HEK293 (cell line): ENCODE measurements around the gene CYRIA.

Experiments used
- CTCF ChIA-PET: fragments of 350-600 bp; formaldehyde crosslinking; extraction: SDS; loops from one replicate; lab custom pipeline; 2021; ENCODE audit warnings: antibody characterized with exemption; lab: Yijun Ruan, JAX
- POLR2A ChIA-PET: fragments of 300-600 bp; formaldehyde crosslinking; extraction: SDS; loops from one replicate; lab custom pipeline; 2020; ENCODE audit warnings: antibody characterized with exemption, inconsistent platforms; lab: Yijun Ruan, JAX
- H3K27ac ChIP-seq: fragments of 200-500 bp; sonication (Bioruptor generic); 2 replicates; pipeline ENCODE4 v1.5.1; 2014; ENCODE audit warnings: low read depth, low read length, control low read depth, inconsistent platforms; ENCODE audit errors: extremely low read depth
- H3K36me3 ChIP-seq, 2 experiments: fragments of 200-500 bp in 1 of 2; sonication (Bioruptor generic) in 1 of 2; 1 replicate in 1 of 2; 2 replicates in 1 of 2; pipeline ENCODE4 v1.5.1; 2014 to 2017; ENCODE audit warnings: inconsistent platforms in 2 of 2, low read length in 2 of 2; ENCODE audit not compliant: control insufficient read depth in 2 of 2, insufficient read depth in 1 of 2
- H3K4me1 ChIP-seq: fragments of 200-500 bp; sonication (Bioruptor generic); 2 replicates; pipeline ENCODE4 v1.5.1; 2014; ENCODE audit warnings: mild to moderate bottlenecking, low read length, inconsistent platforms; ENCODE audit not compliant: control insufficient read depth, insufficient read depth
- H3K4me3 ChIP-seq: 2 replicates; pipeline ENCODE4 v1.5.1; 2011; ENCODE audit warnings: low read depth, mild to moderate bottlenecking, control low read depth, low read length, moderate library complexity
- H3K9me3 ChIP-seq: fragments of 200-500 bp; sonication (Bioruptor generic); 2 replicates; pipeline ENCODE4 v1.5.1; 2014; ENCODE audit warnings: low read depth, low read length, inconsistent platforms; ENCODE audit not compliant: control insufficient read depth, insufficient read depth
- BCL11A ChIP-seq: fragments of 450-650 bp; formaldehyde crosslinking; IDR thresholded peaks from 2 replicates; pipeline ENCODE4 v1.5.1; 2016; ENCODE audit warnings: low read depth, missing biosample characterization, missing genetic modification characterization
- TRIM28 ChIP-seq: IDR thresholded peaks from 2 replicates; pipeline ENCODE4 v1.6.1; 2011; ENCODE audit warnings: low read length, control low read depth, borderline replicate concordance
- WT1 ChIP-seq: fragments of 450-650 bp; formaldehyde crosslinking; IDR thresholded peaks from 2 replicates; pipeline ENCODE4 v1.5.1; 2016; ENCODE audit warnings: missing biosample characterization, missing genetic modification characterization
- ZBTB17 ChIP-seq: fragments of 450-650 bp; formaldehyde crosslinking; IDR thresholded peaks from 2 replicates; pipeline ENCODE4 v1.5.1; 2016; ENCODE audit warnings: missing biosample characterization, missing genetic modification characterization
- ZBTB21 ChIP-seq: fragments of 450-650 bp; formaldehyde crosslinking; IDR thresholded peaks from 2 replicates; pipeline ENCODE4 v1.5.1; 2017; ENCODE audit warnings: missing biosample characterization, missing genetic modification characterization
- ZNF157 ChIP-seq: fragments of 450-650 bp; formaldehyde crosslinking; IDR thresholded peaks from 2 replicates; pipeline ENCODE4 v1.5.1; 2016; ENCODE audit warnings: missing biosample characterization, missing genetic modification characterization
- ZNF211 ChIP-seq: fragments of 450-650 bp; formaldehyde crosslinking; IDR thresholded peaks from 2 replicates; pipeline ENCODE4 v1.5.1; 2016; ENCODE audit warnings: low read depth, missing biosample characterization, missing genetic modification characterization
- ZNF292 ChIP-seq: fragments of 450-650 bp; formaldehyde crosslinking; IDR thresholded peaks from 2 replicates; pipeline ENCODE4 v1.5.1; 2016; ENCODE audit warnings: low read depth, missing biosample characterization, missing genetic modification characterization, borderline replicate concordance
- ZNF423 ChIP-seq: fragments of 450-650 bp; formaldehyde crosslinking; IDR thresholded peaks from 2 replicates; pipeline ENCODE4 v1.5.1; 2016; ENCODE audit warnings: missing biosample characterization, missing genetic modification characterization
- ZNF544 ChIP-seq: fragments of 450-650 bp; formaldehyde crosslinking; IDR thresholded peaks from 2 replicates; pipeline ENCODE4 v1.5.0; 2017; ENCODE audit warnings: missing biosample characterization, missing genetic modification characterization
- ZNF560 ChIP-seq: fragments of 450-650 bp; formaldehyde crosslinking; IDR thresholded peaks from 2 replicates; pipeline ENCODE4 v1.5.1; 2017; ENCODE audit warnings: missing biosample characterization, missing genetic modification characterization, borderline replicate concordance
- ZNF561 ChIP-seq: fragments of 450-650 bp; IDR thresholded peaks from 2 replicates; pipeline ENCODE4 v1.5.1; 2018; ENCODE audit warnings: missing biosample characterization, missing genetic modification characterization, borderline replicate concordance
- ZNF585B ChIP-seq: fragments of 450-650 bp; formaldehyde crosslinking; IDR thresholded peaks from 2 replicates; pipeline ENCODE4 v1.5.1; 2016; ENCODE audit warnings: missing biosample characterization, missing genetic modification characterization
- ZNF76 ChIP-seq: fragments of 450-650 bp; formaldehyde crosslinking; IDR thresholded peaks from 2 replicates; pipeline ENCODE4; 2016; ENCODE audit warnings: low read depth, missing biosample characterization, missing genetic modification characterization, borderline replicate concordance
- ZNF830 ChIP-seq: fragments of 450-650 bp; IDR thresholded peaks from 2 replicates; pipeline ENCODE4 v1.5.0; 2018; ENCODE audit warnings: missing biosample characterization, missing genetic modification characterization, low read depth, mild to moderate bottlenecking, moderate library complexity
- ZSCAN16 ChIP-seq: fragments of 450-650 bp; formaldehyde crosslinking; IDR thresholded peaks from 2 replicates; pipeline ENCODE4 v1.5.1; 2016; ENCODE audit warnings: missing biosample characterization, missing genetic modification characterization
- TF ChIP-seq, protein P1 (sequence below): fragments of 450-650 bp; formaldehyde crosslinking; IDR thresholded peaks from 2 replicates; pipeline ENCODE4 v1.5.1; 2016; ENCODE audit warnings: missing biosample characterization, missing genetic modification characterization, borderline replicate concordance
- TF ChIP-seq, protein P2 (sequence below): fragments of 450-650 bp; formaldehyde crosslinking; IDR thresholded peaks from 2 replicates; pipeline ENCODE4 v1.5.1; 2016; ENCODE audit warnings: missing biosample characterization, missing genetic modification characterization
- TF ChIP-seq, protein P3 (sequence below): fragments of 450-650 bp; formaldehyde crosslinking; IDR thresholded peaks from 2 replicates; pipeline ENCODE4 v1.5.1; 2016; ENCODE audit warnings: missing biosample characterization, missing genetic modification characterization

Gene CYRIA

DNA sequence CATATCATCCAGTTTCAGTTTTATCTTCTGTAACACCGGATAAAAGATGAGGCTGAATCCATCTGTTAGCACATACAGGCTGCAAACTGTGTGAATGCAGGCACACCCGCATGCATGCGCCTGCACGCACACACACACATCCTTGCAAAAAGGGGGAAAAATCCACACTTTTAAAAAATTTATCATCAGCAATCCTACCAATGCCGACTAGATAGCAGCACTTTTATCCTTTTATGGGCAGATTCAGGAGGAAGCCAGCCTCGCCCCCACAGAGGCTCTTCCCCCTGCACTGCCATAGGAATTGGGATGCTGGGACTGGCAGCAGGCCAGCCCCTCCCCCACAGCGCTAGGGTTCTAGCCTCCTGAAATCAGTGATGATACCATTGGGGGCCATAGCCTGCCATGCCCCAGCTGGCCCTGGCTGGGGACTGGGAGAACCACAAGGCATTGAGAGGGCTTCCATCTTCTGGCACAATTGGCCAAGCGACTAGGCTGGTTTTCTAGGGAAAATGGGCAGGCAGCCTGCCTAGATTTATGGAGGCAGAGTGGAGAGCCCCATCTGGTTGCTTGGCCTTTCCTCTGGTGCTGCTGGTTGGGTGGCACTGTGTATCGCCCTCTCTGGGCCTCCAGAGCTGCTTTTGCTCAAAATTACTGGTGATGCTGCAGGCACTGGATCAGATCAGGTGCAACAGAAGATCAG lies 25.5 kb downstream of the CYRIA start (continued):
- no peak for TF ChIP-seq BCL11A (tag by site-specific recombination)
- TF ChIP-seq ZNF423 (tag by site-specific recombination) = no peak
- TF ChIP-seq, protein P1, sequence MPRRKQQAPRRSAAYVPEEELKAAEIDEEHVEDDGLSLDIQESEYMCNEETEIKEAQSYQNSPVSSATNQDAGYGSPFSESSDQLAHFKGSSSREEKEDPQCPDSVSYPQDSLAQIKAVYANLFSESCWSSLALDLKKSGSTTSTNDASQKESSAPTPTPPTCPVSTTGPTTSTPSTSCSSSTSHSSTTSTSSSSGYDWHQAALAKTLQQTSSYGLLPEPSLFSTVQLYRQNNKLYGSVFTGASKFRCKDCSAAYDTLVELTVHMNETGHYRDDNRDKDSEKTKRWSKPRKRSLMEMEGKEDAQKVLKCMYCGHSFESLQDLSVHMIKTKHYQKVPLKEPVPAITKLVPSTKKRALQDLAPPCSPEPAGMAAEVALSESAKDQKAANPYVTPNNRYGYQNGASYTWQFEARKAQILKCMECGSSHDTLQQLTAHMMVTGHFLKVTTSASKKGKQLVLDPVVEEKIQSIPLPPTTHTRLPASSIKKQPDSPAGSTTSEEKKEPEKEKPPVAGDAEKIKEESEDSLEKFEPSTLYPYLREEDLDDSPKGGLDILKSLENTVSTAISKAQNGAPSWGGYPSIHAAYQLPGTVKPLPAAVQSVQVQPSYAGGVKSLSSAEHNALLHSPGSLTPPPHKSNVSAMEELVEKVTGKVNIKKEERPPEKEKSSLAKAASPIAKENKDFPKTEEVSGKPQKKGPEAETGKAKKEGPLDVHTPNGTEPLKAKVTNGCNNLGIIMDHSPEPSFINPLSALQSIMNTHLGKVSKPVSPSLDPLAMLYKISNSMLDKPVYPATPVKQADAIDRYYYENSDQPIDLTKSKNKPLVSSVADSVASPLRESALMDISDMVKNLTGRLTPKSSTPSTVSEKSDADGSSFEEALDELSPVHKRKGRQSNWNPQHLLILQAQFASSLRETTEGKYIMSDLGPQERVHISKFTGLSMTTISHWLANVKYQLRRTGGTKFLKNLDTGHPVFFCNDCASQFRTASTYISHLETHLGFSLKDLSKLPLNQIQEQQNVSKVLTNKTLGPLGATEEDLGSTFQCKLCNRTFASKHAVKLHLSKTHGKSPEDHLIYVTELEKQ (tag by site-specific recombination) = no peak
- no peak for TF ChIP-seq TRIM28
- no peak for TF ChIP-seq ZBTB21 (tag by site-specific recombination)

DNA sequence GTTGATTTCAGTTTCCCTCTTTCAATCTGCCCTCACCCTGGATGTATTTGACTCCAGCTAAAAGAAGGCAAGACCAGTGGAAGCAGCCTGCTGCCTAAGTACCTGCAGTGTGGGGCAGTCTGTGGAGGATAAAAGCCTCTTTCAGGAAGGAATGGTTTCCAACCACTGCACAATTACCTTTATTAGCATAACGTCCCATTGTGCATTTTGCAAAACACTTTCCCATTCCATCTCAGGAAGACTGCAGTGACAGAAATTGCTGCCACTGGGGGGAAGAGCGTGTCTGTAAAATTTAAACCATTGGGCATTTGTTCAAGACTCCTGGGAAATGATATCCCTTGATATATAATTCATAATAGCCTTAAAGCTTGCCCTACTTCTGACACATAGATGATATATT lies 26.2 kb downstream of the CYRIA start:
- peaks cover 0 to 2% of the 10 kb centered on the region in 2 experiments; a peak in 1 of 3 replicates for H3K36me3 ChIP-seq
- POLR2A ChIA-PET = no interaction called here

DNA sequence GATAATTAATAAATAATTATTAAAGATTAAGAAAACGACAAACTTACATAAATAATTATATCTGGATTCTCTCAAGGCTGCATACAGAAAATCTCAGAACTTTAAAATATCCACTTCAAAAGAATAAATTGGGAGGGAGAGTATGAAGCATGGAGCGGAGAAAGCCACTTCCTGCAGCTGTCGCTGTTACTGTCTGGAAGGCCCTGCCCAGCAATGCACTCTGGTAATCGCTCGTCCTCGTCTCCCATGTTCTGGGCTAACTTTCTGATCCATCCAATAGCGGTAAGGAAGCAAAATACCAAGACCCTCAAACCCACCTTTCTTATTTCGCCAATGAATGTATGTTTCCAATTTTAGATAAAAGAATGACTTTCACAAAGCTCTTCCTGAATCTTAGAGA lies 26.7 kb downstream of the CYRIA start:
- ChIA-PET CTCF (no interaction called here), POLR2A (no interaction called here)
- Histone ChIP-seq H3K36me3 (peaks cover 0 to 2% of the 10 kb centered on the region in 2 experiments; a peak in 1 of 3 replicates), H3K9me3 (no peaks in the 10 kb centered on the region), H3K27ac (no peak overlapping the region), H3K4me3 (no peak overlapping the region), H3K4me1 (no peaks in the 10 kb centered on the region)
- TF ChIP-seq ZNF560 (tag by site-specific recombination) (no peak), ZSCAN16 (tag by site-specific recombination) (no peak), ZNF211 (tag by site-specific recombination) (no peak), ZNF830 (tag by site-specific recombination) (no peak), ZNF561 (tag by site-specific recombination) (no peak), ZNF76 (tag by site-specific recombination) (no peak), ZNF544 (tag by site-specific recombination) (no peak), ZBTB17 (tag by site-specific recombination) (no peak), ZNF292 (tag by site-specific recombination) (no peak)
- TF ChIP-seq, protein P2, sequence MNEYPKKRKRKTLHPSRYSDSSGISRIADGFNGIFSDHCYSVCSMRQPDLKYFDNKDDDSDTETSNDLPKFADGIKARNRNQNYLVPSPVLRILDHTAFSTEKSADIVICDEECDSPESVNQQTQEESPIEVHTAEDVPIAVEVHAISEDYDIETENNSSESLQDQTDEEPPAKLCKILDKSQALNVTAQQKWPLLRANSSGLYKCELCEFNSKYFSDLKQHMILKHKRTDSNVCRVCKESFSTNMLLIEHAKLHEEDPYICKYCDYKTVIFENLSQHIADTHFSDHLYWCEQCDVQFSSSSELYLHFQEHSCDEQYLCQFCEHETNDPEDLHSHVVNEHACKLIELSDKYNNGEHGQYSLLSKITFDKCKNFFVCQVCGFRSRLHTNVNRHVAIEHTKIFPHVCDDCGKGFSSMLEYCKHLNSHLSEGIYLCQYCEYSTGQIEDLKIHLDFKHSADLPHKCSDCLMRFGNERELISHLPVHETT (tag by site-specific recombination) = no peak
- TF ChIP-seq, protein P3, sequence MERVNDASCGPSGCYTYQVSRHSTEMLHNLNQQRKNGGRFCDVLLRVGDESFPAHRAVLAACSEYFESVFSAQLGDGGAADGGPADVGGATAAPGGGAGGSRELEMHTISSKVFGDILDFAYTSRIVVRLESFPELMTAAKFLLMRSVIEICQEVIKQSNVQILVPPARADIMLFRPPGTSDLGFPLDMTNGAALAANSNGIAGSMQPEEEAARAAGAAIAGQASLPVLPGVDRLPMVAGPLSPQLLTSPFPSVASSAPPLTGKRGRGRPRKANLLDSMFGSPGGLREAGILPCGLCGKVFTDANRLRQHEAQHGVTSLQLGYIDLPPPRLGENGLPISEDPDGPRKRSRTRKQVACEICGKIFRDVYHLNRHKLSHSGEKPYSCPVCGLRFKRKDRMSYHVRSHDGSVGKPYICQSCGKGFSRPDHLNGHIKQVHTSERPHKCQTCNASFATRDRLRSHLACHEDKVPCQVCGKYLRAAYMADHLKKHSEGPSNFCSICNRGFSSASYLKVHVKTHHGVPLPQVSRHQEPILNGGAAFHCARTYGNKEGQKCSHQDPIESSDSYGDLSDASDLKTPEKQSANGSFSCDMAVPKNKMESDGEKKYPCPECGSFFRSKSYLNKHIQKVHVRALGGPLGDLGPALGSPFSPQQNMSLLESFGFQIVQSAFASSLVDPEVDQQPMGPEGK = no peak

More for the DNA sequence above, 26.2 kb downstream of the CYRIA start:
- CTCF ChIA-PET = interaction anchor here (0.6 to 0.7 kb wide), 2 partner anchors 652 to 1239 kb away, joined by 3 to 4 read pairs; partner anchors contain the start of gene KCNS3
- Histone ChIP-seq H3K4me3 (no peak overlapping the region), H3K27ac (no peak overlapping the region), H3K9me3 (no peaks in the 10 kb centered on the region), H3K4me1 (no peaks in the 10 kb centered on the region)
- TF ChIP-seq ZNF585B (tag by site-specific recombination) = no peak
- TF ChIP-seq ZNF157 (tag by site-specific recombination) = no peak
- TF ChIP-seq WT1 (tag by site-specific recombination) = no peak
